Choroid plexus epithelial cell (primary cell): ENCODE results near the gene STAC.

Experiments used
- DNase-seq: peaks from one replicate; pipeline ENCODE4 v3.0.0-alpha.2; 2010; ENCODE audit warnings: low read depth
- H3K4me3 ChIP-seq: 2 replicates; pipeline ENCODE4 v1.5.1; 2011; ENCODE audit warnings: low read depth, mild to moderate bottlenecking, control low read depth, low read length, moderate library complexity
- TF ChIP-seq, protein P1 (sequence below): conservative IDR thresholded peaks from 2 replicates; pipeline ENCODE4 v1.5.1; 2011; ENCODE audit warnings: low read depth, mild to moderate bottlenecking, control low read depth, inconsistent platforms, low read length, moderate library complexity

Gene STAC

DNA sequence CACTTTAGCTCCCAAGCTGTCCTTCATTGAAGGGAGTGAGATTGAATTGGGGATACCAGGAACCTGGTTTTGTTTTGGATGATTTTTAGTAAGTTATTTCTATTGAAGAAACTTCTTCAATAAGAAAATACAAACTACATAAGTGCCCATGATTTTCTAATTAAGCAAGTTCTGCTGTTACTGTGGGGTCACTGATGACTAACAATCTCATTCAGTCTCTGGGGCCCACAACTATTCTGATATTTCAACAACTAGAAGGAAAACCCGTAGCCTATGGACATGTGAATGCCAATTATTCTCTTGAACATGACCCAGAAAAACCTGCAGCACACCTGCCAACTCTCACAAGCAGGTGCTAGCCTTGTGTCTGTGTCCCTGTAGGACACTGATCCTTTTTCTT is 199.4 kb downstream of the STAC start:
- H3K4me3 ChIP-seq = no peak overlapping the region
- DNase-seq = no peak
- TF ChIP-seq, protein P1, sequence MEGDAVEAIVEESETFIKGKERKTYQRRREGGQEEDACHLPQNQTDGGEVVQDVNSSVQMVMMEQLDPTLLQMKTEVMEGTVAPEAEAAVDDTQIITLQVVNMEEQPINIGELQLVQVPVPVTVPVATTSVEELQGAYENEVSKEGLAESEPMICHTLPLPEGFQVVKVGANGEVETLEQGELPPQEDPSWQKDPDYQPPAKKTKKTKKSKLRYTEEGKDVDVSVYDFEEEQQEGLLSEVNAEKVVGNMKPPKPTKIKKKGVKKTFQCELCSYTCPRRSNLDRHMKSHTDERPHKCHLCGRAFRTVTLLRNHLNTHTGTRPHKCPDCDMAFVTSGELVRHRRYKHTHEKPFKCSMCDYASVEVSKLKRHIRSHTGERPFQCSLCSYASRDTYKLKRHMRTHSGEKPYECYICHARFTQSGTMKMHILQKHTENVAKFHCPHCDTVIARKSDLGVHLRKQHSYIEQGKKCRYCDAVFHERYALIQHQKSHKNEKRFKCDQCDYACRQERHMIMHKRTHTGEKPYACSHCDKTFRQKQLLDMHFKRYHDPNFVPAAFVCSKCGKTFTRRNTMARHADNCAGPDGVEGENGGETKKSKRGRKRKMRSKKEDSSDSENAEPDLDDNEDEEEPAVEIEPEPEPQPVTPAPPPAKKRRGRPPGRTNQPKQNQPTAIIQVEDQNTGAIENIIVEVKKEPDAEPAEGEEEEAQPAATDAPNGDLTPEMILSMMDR = no peak

- TF ChIP-seq, protein P1 = no peak
These were observed 200.4 kb downstream of the STAC start for GRCh38 chr3:36580716-36581115.

GRCh38 chr3:36591959-36592358 is 211.7 kb downstream of the STAC start:
- peak; percentile 61 for DNase-seq

More at GRCh38 chr3:36580716-36581115, 200.4 kb downstream of the STAC start:
- H3K4me3 ChIP-seq = no peak overlapping the region
- DNase-seq = no peak

GRCh38 chr3:36595511-36595910 is 215.2 kb downstream of the STAC start:
- TF ChIP-seq, protein P1 = no peak
- H3K4me3 ChIP-seq = no peak overlapping the region
- no peak for DNase-seq

More at GRCh38 chr3:36591959-36592358, 211.7 kb downstream of the STAC start:
- H3K4me3 ChIP-seq = no peak overlapping the region
- TF ChIP-seq, protein P1 = peak; percentile 36

- TF ChIP-seq, protein P1 = no peak
- no peak overlapping the region for H3K4me3 ChIP-seq
- DNase-seq = peak; percentile 31
These were observed 216.1 kb downstream of the STAC start for GRCh38 chr3:36596419-36596818.

- TF ChIP-seq, protein P1 = no peak
- DNase-seq = peak; percentile 47
These were observed 217.1 kb downstream of the STAC start for GRCh38 chr3:36597422-36597821.

More at GRCh38 chr3:36597422-36597821, 217.1 kb downstream of the STAC start:
- H3K4me3 ChIP-seq = no peak overlapping the region
